CMK (cell line): ENCODE data around the gene NOP9.

Source experiments
- DNase-seq: peaks from one replicate; pipeline ENCODE4 v3.0.0-alpha.2; 2010; ENCODE audit warnings: low read depth

Gene NOP9, protein sequence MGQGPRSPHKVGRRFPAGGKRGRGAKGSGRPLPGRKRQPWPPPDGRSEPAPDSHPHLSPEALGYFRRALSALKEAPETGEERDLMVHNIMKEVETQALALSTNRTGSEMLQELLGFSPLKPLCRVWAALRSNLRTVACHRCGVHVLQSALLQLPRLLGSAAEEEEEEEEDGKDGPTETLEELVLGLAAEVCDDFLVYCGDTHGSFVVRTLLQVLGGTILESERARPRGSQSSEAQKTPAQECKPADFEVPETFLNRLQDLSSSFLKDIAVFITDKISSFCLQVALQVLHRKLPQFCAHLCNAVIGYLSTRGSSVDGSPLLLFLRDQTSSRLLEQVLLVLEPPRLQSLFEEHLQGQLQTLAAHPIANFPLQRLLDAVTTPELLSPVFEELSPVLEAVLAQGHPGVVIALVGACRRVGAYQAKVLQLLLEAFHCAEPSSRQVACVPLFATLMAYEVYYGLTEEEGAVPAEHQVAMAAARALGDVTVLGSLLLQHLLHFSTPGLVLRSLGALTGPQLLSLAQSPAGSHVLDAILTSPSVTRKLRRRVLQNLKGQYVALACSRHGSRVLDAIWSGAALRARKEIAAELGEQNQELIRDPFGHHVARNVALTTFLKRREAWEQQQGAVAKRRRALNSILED

DNA sequence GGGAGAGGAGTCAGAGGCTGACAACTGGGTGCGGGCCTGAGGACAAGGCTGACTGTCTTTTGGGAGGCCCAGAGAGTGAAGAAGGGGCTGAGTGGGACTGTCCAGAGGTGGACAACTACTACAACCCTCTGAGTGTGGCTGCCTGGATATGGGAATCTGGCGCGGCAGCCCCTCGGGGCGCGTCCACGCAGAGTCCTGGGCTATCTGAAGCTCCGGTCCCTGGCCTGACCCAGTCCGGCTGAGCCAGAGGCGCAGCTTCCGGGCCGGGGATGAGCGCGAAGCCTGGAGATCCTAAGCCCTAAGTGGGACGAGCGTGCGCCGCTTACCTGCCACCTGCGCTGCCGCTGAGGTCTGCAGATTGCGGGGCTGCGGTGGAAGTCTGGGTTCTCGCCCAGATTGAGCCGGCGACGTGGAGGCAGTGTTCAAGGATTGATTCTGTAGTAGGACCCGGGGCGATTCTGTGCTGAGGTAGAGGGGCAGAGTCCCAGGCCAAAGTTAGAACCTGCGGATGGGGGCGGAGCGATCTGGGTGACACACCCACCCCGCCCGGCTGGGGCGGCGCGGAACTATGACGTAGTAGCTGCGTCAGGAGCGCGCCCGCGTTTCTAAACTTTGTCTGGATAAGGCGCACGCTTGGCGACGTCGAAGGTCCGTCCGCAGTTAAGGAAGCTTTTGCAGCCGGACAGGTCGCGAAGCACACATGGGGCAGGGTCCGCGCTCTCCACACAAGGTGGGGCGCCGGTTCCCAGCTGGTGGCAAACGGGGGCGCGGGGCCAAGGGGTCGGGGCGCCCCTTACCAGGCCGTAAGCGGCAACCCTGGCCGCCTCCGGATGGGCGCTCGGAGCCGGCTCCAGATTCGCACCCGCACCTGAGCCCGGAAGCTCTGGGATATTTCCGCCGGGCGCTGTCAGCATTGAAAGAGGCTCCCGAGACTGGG lies at the start of gene NOP9, which contains the start of gene DHRS1:
NOP9 (plus strand) TSS at position 596 of the 937 bp plus-strand sequence; CDS start at position 701, 105 bp downstream.
DHRS1 (minus strand) TSS at position 526 of the 937 bp plus-strand sequence. CDS start 674 bp downstream, outside the sequence.
- DNase-seq: peak; percentile 60

DNA sequence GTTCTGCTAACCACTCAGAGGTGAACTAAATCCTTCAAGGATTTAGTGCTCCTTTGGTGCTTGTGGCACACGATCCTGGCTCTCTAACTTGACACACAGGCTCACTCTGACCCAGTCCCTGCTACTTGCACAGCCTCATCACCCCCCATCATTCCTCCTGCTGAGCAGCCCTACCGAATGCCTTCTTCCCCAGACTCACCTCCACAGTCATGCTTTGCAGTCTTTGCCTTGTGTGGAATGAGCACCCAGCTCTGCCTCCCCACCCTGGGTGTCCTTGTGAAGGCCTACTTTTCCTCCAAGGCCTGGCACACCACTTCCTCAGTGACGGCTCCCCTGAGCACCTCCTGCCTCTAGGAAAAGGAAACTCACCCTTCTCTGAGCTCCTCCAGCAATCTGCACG lies 49.3 kb upstream of the NOP9 start:
- DNase-seq: no peak

DNA sequence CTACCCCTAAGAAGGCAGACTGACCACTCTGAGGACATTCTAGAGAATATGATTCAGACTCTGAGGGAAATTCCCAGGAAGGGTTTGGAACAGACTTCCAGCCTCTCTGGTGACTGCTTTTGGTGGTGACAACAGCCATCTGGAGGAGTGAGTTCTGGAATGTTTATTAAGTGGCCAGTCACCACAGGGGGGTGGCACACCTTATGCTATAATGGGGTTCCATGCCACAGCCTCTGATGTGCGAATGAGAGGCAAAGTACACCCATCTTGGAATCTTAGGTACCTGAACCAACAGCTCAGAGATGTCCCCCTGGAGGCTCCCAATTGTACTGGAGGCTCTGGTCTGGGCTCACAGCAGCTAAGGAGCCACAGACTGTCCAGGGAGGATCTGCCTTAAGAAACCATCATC lies 47.8 kb upstream of the NOP9 start:
- DNase-seq: no peak

DNA sequence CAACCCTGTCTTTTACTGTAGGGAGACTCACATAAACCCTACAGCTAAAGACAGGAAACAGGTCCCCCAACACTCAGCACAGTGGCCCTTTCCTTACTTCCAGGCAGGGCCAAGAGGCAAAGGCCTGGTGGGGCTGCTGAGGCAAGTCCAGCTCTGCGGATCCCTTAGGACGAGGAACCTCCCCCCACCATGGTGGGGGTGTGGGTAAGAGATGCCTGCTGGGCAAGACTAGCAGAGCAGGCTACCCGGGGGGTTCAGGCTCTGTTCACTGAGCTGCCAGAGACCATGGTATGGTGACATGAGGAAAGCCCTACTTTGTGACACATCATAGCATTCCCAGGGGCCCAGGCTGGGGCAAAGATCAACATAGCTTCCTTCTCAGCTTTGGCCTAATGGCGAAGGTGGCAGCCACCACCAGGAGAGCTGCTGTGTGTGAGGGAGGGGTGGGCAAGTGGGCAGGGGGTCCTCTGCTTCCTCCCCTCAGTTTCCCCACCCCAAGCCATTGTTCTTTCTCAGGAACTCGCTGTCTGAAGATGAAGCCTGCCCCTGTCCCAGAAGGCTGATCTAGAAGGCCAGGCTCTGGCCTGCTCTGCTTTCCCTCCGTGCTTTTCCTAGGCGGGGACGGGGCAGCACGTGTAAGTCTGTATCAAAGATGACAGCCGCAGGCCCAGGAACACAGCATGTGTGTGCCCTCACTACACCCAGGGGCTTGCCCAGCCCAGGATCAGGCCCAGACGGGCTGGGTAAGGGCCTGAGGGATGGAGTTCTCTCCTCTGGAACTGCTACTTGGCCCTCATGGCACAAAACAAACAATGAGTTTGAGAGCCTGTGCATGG lies 47.1 kb upstream of the NOP9 start:
- DNase-seq: no peak

DNA sequence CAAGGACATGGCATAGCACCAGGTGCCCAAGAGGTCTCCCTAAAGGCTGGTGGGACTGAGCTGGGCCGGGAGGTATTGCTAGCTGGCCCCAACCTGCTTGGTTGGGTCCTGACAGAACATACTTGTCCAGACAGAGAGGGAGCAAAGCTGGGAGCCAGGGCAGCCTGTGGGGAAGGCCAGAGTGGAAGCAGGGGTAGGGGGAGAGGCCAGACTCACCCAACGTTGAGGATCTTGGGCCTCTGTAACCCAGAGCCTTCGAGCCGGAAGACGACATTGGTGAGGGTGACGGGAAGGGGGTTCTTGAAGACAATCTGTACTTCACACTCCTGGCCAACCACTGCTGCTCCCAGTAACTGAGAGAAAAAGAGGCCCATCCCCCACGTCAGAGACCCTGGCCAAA lies 45.7 kb upstream of the NOP9 start:
- no peak for DNase-seq

DNA sequence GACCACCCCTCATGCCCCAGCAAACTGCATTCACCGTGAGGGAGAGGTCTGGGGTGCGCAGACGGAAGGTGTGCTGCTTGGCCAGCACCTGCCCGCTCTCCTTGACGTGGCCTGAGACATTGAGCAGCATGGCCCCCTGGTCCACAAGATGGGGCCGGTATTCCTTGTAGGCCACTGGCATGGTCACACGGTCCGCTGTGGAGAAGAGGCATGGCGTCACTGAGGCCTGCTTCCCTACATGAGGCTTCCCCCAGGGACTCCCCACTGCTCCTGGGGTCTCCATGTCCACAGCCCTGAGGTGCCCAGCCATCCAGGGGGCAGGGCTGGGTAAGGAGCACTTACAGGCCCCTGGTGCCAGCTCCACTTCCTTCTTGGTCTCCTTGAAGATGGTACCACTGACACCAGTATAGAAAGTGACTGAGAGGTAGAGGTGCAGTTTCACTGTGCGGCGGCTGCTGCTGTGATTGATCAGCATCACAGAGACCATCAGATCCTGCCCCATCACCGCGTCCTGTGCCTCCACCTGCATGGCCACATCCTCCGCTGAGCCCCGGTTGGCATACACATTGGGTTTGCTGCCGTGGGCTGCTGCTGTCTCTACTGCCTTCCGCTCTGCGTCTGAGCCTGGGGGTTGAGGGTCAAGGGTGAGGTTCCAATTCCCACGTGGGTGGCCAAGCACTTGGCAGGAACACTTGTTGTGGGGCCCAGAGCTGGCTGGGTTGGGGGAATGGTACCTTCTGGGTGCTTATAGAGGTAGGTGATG lies 44.8 kb upstream of the NOP9 start:
- DNase-seq: no peak

DNA sequence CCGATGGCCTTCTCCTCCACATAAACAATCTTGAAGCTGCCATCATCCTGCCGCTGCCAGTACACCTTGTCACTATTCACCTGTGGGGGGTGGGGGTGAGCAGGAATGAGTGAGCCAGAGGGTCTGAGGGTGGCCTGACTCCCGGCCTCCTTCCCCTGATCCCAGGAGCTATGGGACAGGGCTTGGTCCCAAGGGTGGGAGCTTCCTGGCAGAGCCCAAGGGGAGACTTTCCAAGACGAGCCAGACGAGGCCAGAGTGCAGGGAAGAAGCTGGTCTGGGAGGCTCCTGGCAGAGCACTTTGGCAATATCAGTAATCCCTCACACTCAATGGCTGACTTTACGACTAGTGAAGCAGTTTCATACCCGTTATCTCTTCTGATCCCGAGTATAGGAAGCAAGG lies 44.2 kb upstream of the NOP9 start:
- DNase-seq: no peak

DNA sequence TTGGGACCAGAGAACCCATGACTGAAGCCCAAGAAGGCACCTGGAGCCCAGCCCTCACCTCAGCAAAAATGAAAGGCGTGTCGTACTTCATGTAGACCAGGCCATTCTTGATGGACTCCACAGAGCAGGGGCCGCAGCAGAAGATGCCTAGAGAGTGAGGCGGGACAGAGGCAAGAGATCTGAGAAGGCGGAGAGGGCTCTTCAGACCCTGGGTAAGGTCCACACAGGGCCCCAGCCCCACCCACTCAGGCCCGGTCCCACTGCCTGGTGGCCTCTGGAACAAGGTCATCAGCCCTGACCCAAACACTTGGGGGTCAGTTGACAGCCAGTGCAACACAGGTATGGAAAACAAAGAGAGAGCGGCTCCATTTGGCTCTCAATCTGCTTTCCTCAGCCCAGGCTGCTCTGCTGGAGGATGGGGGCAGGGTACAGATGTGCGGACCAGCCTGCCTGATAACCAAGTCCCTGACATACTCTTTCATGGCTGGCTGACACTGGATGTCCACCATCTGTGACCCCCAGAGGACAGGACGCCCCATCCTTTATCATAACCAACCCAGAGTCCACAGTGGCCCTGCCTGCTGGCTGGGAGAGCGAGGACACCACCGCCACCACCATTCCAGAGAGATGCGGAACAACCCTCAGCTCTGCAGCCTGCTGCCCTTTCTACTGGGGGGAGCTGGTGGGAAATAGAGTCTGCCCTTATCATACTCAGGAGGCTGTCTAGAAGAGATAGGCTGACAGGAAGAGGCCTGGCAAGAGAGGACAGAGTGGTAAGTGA lies 43.5 kb upstream of the NOP9 start:
- DNase-seq: peak; percentile 76

DNA sequence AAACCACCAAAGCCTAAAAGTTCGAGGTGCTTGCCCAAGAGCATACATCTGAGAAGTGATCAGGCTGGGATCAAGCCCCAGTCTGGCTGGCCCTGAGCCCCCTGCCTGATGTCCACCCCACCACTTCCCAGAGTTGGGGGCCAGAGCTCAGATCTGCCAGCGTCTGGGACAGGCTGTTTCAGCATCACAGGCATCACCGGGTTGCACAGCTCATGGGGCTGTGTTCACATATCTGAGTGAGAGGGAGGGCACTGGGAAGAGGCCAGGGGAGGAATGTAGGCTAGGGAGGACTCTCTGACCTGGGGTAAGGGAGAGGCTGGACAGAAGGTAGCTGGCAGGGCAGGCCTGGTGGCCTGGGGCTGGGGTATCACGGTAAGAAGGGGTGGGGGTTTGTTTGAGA lies 42.7 kb upstream of the NOP9 start:
- no peak for DNase-seq

DNA sequence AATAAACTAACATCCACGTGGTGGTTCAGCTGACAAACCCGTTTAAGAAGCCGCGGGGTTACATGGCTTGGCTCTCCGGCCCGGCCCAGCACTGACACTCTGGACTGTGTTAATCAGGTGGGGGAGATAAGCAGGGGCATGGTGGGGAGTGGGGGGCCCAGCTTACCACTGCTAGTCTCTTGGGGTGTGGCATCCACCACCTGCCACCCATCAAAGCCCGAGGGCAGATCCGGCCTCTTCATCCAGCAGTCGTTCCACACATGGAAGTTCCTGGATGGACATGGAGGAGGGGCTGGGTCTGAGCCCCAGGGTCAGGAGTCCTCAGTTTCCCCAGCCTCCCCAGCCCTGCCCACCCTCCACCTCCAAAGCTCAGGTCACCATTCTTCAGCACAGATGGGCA lies 41.5 kb upstream of the NOP9 start:
- no peak for DNase-seq

DNA sequence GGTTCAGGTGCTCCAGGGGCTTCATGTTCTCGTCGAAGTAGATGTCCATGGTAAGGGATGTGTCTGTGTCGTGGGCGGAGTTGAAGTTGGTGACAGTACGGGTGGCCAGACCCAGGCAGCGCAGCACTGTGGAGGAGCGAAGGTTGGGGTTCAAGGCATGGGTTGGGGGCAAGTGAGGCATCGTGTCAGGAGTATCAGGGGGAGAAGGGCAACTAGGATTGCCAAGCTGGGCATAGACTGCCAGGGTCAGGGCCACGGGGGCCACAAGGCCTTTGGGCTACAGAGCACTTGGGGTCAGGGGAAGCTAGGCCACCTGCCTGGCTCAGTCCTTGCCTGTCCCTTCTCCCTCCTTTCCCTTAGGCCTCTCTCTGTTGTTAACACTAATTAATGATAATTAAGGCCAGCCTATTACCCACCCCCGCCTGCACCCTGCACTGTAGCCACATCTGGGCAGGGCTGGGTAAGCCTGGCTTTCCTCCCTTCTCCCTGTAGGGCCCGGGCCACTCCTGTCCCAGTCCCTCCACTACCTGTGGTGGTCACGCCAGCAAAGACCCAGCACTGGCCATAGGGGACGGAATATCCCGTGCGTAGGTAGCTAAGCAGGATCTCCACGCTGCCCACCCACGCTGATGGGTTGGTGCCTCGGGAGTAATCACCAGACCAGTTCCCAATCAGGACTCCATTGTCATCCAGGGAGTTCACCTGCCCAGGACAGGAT lies 40.9 kb upstream of the NOP9 start:
- DNase-seq: no peak

DNA sequence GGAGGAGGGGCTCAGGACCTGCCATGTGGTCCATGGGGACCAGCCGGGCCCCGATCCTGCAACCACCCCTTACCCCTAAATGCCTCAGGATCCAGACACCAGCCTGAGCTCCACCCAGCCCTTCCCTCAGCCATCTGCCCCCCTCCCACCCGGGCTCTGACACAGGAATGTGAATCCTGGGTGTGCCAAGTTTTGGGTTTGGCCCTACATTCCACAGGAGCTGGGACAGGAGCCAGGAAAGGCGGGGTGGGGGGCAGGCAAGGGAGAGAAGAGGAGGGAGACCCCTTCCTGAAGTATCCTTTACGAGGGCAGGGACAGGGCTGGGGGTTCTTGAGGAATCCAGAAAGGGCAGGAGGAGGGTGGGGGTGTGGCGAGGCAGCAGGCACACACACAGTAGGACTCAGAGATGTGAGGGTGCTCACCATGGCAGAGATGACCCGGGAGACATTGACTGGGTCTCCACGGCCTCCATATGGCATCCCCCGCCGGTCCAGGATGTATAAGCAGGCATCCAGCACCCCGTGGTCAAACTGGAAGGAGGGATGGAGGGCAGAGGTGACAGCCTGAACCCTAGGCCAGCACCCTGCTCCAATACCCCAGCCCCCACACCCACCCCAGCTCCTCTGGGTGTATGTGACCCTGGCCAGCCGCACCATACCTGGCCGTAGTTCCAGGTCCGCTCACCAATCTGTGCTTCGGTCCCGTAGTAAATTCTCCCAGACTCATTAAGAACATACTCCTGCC lies 40.2 kb upstream of the NOP9 start:
- DNase-seq: no peak

DNA sequence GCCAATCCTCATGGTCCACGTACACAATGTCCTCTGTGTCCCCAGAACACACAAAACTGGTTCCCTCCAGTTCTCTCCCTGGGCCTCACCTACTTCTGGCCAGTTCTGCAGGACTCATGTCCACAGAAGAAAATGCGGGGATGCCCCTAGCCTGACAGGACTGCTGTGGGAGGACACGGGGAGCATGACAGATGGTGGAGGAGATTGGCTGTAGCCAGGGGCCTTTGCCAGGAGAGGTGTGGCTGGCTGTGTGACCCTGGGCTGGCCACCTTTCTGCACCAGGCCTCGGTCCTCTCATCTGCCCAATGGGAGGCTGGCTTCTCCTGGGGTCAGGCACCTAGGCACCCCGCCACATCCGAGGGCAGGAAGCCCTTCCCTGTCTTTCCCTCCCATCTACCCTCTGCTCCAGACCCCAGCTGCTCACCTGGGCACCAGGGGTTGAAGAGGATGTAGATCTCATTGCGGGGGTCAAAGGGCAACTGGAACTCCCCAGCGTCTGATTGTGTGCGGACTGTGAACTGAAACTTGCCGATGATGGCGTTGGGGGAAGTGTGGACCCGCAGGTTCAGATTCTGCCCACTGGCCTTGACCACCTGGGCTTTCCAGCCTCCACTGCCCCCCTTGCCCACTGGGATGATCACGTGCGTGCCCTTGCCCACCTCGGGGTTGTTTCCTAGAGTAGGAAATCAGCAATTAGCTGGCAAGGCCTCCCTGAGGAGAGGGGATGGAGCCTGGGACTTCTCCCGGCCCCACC lies 39.4 kb upstream of the NOP9 start:
- no peak for DNase-seq

DNA sequence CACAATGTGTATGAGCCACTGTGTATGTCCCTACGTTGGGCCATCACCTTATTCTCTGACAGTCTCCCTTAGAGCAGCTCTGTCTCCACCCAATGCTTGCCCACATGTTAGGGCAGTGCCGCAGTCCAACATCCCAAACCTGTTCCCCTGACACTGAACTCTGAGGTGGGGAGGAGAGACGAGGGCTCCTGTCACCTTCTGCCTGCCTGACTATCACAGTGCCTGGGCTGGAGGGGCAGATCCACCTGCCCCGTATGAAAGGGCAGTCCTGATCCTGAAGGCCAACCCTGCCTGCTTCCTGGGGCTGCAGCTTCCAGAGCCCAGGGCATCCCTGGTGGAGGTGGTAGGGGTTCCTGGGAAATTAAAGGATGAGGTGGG lies 38.9 kb upstream of the NOP9 start:
- DNase-seq: no peak

DNA sequence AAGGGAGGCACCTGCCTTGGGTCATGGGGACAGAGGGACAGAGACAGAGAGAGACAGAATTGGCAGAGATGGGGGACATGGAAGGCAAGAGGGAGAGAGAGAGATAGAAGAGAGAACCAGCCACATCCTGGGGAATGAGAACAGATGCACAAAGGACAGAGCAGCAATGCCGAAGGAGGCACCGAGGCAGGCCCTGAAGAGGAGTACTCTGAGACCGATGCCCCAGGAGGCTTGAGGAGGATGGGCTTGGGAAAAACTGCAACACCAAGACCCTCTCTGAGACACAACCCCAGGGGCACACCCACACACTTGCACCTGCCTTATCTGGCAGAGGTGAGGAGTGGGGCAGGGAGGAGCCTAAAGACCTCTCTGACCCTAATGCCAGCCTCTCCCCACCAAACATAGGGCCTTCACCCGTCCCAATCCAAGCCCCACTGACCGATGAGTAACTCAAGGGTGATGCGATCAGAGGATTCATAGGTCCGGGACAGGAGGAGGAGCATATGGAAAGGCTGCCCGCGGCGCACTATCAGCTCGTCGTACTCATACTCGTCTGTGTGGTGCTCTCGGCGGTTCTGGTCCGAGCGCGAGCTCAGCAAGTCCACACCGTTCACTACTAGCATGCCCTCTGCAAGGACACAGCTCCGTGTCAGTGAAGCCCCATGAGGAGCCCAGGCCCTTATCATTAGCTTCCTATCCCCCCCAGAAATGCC lies 38.2 kb upstream of the NOP9 start:
- DNase-seq: no peak

DNA sequence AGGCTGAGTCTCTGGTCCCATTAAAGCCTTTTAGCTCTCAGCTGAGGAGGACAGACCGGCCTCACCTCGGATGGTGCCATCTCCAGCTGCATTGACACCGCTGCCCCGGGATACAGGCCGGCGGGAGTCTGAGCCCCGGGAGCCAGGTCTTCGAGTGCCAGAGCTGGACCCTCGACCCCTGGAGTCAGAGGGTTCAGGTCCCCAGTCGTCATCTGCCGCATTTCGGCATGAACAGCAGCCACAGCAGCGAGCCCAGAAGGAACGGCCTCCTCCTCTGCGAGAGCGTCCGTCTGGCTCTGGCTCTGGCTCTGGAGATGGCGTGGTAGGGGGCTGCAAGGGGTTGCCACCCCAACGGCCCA lies 37.7 kb upstream of the NOP9 start:
- no peak for DNase-seq
